GM19043 (cell line): Measurements from ENCODE around the gene ABHD2.
A peak's percentile ranks its signal among the peaks of the same experiment; 100 is the strongest.
"Not testable (repeated sequence)": the region's sequence is repeated elsewhere in the genome, so short reads cannot be mapped to it uniquely, and the experiment has no call there.

Experiments
- ATAC-seq: cut with Tn5 transposase; IDR thresholded peaks from one replicate; pipeline ENCODE4 v1.9.1; 2021; ENCODE audit warnings: low read depth; ENCODE audit not compliant: unreplicated experiment

Gene ABHD2

GRCh38 chr15:89074402-89075012 lies 13.7 kb upstream of the ABHD2 start:
- ATAC-seq: no peak

- no peak for ATAC-seq
Observed at GRCh38 chr15:89075101-89075640, 13.1 kb upstream of the ABHD2 start.

GRCh38 chr15:89075846-89076245 lies 12.4 kb upstream of the ABHD2 start:
- ATAC-seq: no peak

GRCh38 chr15:89077750-89078149 lies 10.5 kb upstream of the ABHD2 start:
- no peak for ATAC-seq

- ATAC-seq: no peak
Observed at GRCh38 chr15:89078851-89079810, 9.1 kb upstream of the ABHD2 start.

- no peak for ATAC-seq
Observed at GRCh38 chr15:89081878-89082277, 6.4 kb upstream of the ABHD2 start.

- ATAC-seq: no peak
Observed at GRCh38 chr15:89083246-89083645, 5.0 kb upstream of the ABHD2 start.

- no peak for ATAC-seq
Observed at GRCh38 chr15:89085289-89085926, 2.8 kb upstream of the ABHD2 start.

- not testable (repeated sequence) for ATAC-seq
Observed at GRCh38 chr15:89085933-89086332, 2.3 kb upstream of the ABHD2 start.

- ATAC-seq: not testable (repeated sequence)
Observed at GRCh38 chr15:89086390-89086789, 1.9 kb upstream of the ABHD2 start.

GRCh38 chr15:89087161-89087829 lies 961 bp upstream of the ABHD2 start:
- ATAC-seq: no peak

GRCh38 chr15:89088605-89089315 lies 504 bp downstream of the ABHD2 start:
- peak; percentile 1 for ATAC-seq

- no peak for ATAC-seq
Observed at GRCh38 chr15:89089316-89090230, 1.3 kb downstream of the ABHD2 start.

GRCh38 chr15:89090791-89091626 lies 2.8 kb downstream of the ABHD2 start:
- no peak for ATAC-seq

- no peak for ATAC-seq
Observed at GRCh38 chr15:89091627-89092220, 3.5 kb downstream of the ABHD2 start.

- no peak for ATAC-seq
Observed at GRCh38 chr15:89093509-89093908, 5.3 kb downstream of the ABHD2 start.

- ATAC-seq: no peak
Observed at GRCh38 chr15:89095073-89095472, 6.8 kb downstream of the ABHD2 start.

GRCh38 chr15:89095556-89095955 lies 7.3 kb downstream of the ABHD2 start:
- no peak for ATAC-seq
